Neural cell (in vitro differentiated cells): ENCODE measurements around the gene OR7A17.

Experiments
- CTCF ChIP-seq: fragments of 450-650 bp; IDR thresholded peaks from 2 replicates; pipeline ENCODE4 v1.5.1; 2014; ENCODE audit warnings: antibody characterized with exemption, mild to moderate bottlenecking, moderate library complexity; ENCODE audit not compliant: poor library complexity, severe bottlenecking
- EP300 ChIP-seq: fragments of 450-650 bp; conservative IDR thresholded peaks from 2 replicates; pipeline ENCODE4 v1.6.1; 2014; ENCODE audit warnings: antibody characterized with exemption, mild to moderate bottlenecking, moderate library complexity; ENCODE audit not compliant: poor library complexity, severe bottlenecking
- EZH2 ChIP-seq: fragments of 200-600, 300-800 bp; shearing (Covaris generic), sonication (generic); IDR thresholded peaks from 2 replicates; pipeline ENCODE4 v1.6.1; 2014; ENCODE audit warnings: antibody characterized with exemption, low read length, borderline replicate concordance, mild to moderate bottlenecking; ENCODE audit not compliant: insufficient read depth, poor library complexity, severe bottlenecking
- MXI1 ChIP-seq: fragments of 450-650 bp; conservative IDR thresholded peaks from 2 replicates; pipeline ENCODE4 v1.6.1; 2014; ENCODE audit warnings: antibody characterized with exemption, mild to moderate bottlenecking; ENCODE audit not compliant: poor library complexity, severe bottlenecking
- POLR2AphosphoS5 ChIP-seq: IDR thresholded peaks from 2 replicates; pipeline ENCODE4 v1.6.1; 2012
- RAD21 ChIP-seq: fragments of 450-650 bp; conservative IDR thresholded peaks from 2 replicates; pipeline ENCODE4 v1.6.1; 2014; ENCODE audit warnings: antibody characterized with exemption, mild to moderate bottlenecking, moderate library complexity
- REST ChIP-seq: IDR thresholded peaks from 2 replicates; pipeline ENCODE4 v1.6.1; 2012; ENCODE audit warnings: borderline replicate concordance
- SMC3 ChIP-seq: fragments of 450-650 bp; conservative IDR thresholded peaks from 2 replicates; pipeline ENCODE4 v1.6.1; 2014; ENCODE audit warnings: antibody characterized with exemption, mild to moderate bottlenecking, moderate library complexity; ENCODE audit not compliant: poor library complexity
- TAF1 ChIP-seq: IDR thresholded peaks from 2 replicates; pipeline ENCODE4 v1.6.1; 2012; ENCODE audit warnings: low read depth

GRCh38 chr19:14840206-14840605, 45.7 kb downstream of the OR7A17 start:
- no peak for TF ChIP-seq CTCF
- TF ChIP-seq REST, result no peak
- no peak for TF ChIP-seq POLR2AphosphoS5
- no peak for TF ChIP-seq RAD21
- TF ChIP-seq MXI1, result no peak
- no peak for TF ChIP-seq EZH2
- no peak for TF ChIP-seq SMC3
- TF ChIP-seq TAF1, result no peak
- TF ChIP-seq EP300, result no peak
